HepG2 (cell line): Measurements from ENCODE around the gene ARHGDIA. TPM values are rescaled to one million over a fixed set of nuclear protein-coding genes. Genes with fewer than 3 reads are reported as not detected.

Experiments
- ATF1 ChIP-seq: IDR thresholded peaks from 2 replicates; pipeline ENCODE4 v1.6.1; 2016; ENCODE audit warnings: mild to moderate bottlenecking, control low read depth
- ETS1 ChIP-seq: sonication (generic); formaldehyde crosslinking; IDR thresholded peaks from 2 replicates; pipeline ENCODE4 v1.4.0; 2020; ENCODE audit warnings: missing genetic modification reagents
- GFI1 ChIP-seq: sonication (generic); formaldehyde crosslinking; IDR thresholded peaks from 2 replicates; pipeline ENCODE4 v1.5.0; 2020; ENCODE audit warnings: missing genetic modification reagents, mild to moderate bottlenecking, borderline replicate concordance
- HINFP ChIP-seq: sonication (generic); formaldehyde crosslinking; IDR thresholded peaks from 2 replicates; pipeline ENCODE4 v1.4.0; 2020; ENCODE audit warnings: low read depth, mild to moderate bottlenecking, missing genetic modification reagents
- HOXA9 ChIP-seq: sonication (generic); formaldehyde crosslinking; IDR thresholded peaks from 2 replicates; pipeline ENCODE4 v1.8.1; 2022; ENCODE audit warnings: missing genetic modification reagents, mild to moderate bottlenecking, moderate library complexity, borderline replicate concordance
- KMT2B ChIP-seq: IDR thresholded peaks from 2 replicates; pipeline ENCODE4 v1.6.1; 2016; ENCODE audit warnings: missing genetic modification reagents, missing compliant biosample characterization
- MLXIP ChIP-seq: sonication (generic); formaldehyde crosslinking; IDR thresholded peaks from 2 replicates; pipeline ENCODE4 v1.9.0; 2021; ENCODE audit warnings: missing genetic modification reagents, borderline replicate concordance
- NR2C2 ChIP-seq: sonication (generic); formaldehyde crosslinking; IDR thresholded peaks from 2 replicates; pipeline ENCODE4 v1.4.0; 2020; ENCODE audit warnings: missing genetic modification reagents, mild to moderate bottlenecking, moderate library complexity, borderline replicate concordance
- POLR2AphosphoS5 ChIP-seq: IDR thresholded peaks from 2 replicates; pipeline ENCODE4 v1.6.1; 2012; ENCODE audit warnings: low read depth, low read length
- RBM39 ChIP-seq: fragments of 200-400 bp; formaldehyde crosslinking; IDR thresholded peaks from one replicate; pipeline ENCODE4 v1.6.1; 2018; ENCODE audit warnings: antibody characterized with exemption, mild to moderate bottlenecking, low read depth, low read length; ENCODE audit not compliant: poor library complexity, severe bottlenecking
- YY1 ChIP-seq: IDR thresholded peaks from 2 replicates; pipeline ENCODE4 v1.6.1; 2011; ENCODE audit warnings: low read length, low read depth, moderate library complexity, mild to moderate bottlenecking; ENCODE audit not compliant: insufficient read depth, insufficient replicate concordance
- ZBTB1 ChIP-seq: sonication (generic); formaldehyde crosslinking; IDR thresholded peaks from 2 replicates; pipeline ENCODE4 v1.4.0; 2020; ENCODE audit warnings: missing genetic modification reagents, borderline replicate concordance
- ZBTB43 ChIP-seq: sonication (generic); formaldehyde crosslinking; conservative IDR thresholded peaks from 2 replicates; pipeline ENCODE4 v1.4.0; 2020; ENCODE audit warnings: missing genetic modification reagents
- ZFP62 ChIP-seq: sonication (generic); formaldehyde crosslinking; IDR thresholded peaks from 2 replicates; pipeline ENCODE4 v1.4.0; 2020; ENCODE audit warnings: missing genetic modification reagents
- ZNF609 ChIP-seq: sonication (generic); formaldehyde crosslinking; IDR thresholded peaks from 2 replicates; pipeline ENCODE4 v1.4.0; 2020; ENCODE audit warnings: mild to moderate bottlenecking, missing genetic modification reagents, borderline replicate concordance
- ZNF768 ChIP-seq: sonication (generic); formaldehyde crosslinking; IDR thresholded peaks from 2 replicates; pipeline ENCODE4 v1.4.0; 2020; ENCODE audit warnings: missing genetic modification reagents
- polyA plus RNA-seq, 8 experiments: library from polyadenylated mRNA; depleted of rRNA in 3 of 8; stranded (reverse) in 7 of 8; unstranded in 1 of 8; fragments of >200 nt; fragmentation: Illumina TruSeq in 4 of 8; extraction: Trizol in 4 of 8; gene quantifications; 2 replicates each; pipeline versions ENCODE4 v1.2.1 to v1.2.3, GENCODE V29; 2011 to 2016; ENCODE audit warnings: low read depth in 4 of 8, missing spikeins in 1 of 8, mixed read lengths in 1 of 8; ENCODE audit not compliant: insufficient read depth in 1 of 8
- total RNA-seq, 5 experiments: library from RNA; depleted of rRNA; stranded (reverse); fragments of >200 nt; fragmentation: Illumina TruSeq; extraction: Trizol; gene quantifications; 2 replicates each; pipeline ENCODE4 v1.2.3, GENCODE V29; 2016; ENCODE audit warnings: low read depth in 1 of 5

The ARHGDIA gene
- total and polyA plus RNA-seq, 2 of the 13 experiments (the other 11 are each of a cell fraction or from before 2014, with no cell fraction given), result 40.0 to 64.0 TPM

GRCh38 chr17:81902023-81902652 is 31.0 kb upstream of the ARHGDIA start, which contains the start of gene NPB (continued):
- TF ChIP-seq ZBTB1 (CRISPR knock-in tag) (peak; percentile 16; the same call in 1 of the 2 replicates), KMT2B (CRISPR knock-in tag) (no peak), RBM39 (no peak), HINFP (no peak), MLXIP (peak; percentile 9; the same call in 1 of the 2 replicates), YY1 (peak; percentile 47), ZNF768 (CRISPR knock-in tag) (peak; percentile 35; the same call in 1 of the 2 replicates), ZNF609 (CRISPR knock-in tag) (0 out of 2 replicates have a peak, but pooled peaks have one; percentile 17), HOXA9 (CRISPR knock-in tag) (peak; percentile 87), ATF1 (CRISPR knock-in tag) (no peak), ZBTB43 (CRISPR knock-in tag) (peak; percentile 5; the same call in 1 of the 2 replicates), ETS1 (0 out of 2 replicates have a peak, but pooled peaks have one; percentile 53), NR2C2 (0 out of 2 replicates have a peak, but pooled peaks have one; percentile 15), GFI1 (no peak), POLR2AphosphoS5 (no peak), ZFP62 (CRISPR knock-in tag) (no peak)
